Pancreas (tissue), 10 donors: Measurements from ENCODE around the gene LOC128125822.

Source experiments
- ATAC-seq, 4 donors: fragments of 200-7000 bp; cut with Tn5 transposase; one replicate each; pipeline versions ENCODE4 v1.8.0 to v1.9.1; 2020; ENCODE audit warnings: mild to moderate bottlenecking in 4 of 4, moderate library complexity in 4 of 4
- DNase-seq, 6 donors: peaks; one replicate each; pipeline ENCODE4 v3.0.0-alpha.2; 2020
- FAIRE-seq: peaks from 2 replicates; lab custom pipeline; 2012; peaks lifted over from hg19 to GRCh38; lab: Jason Lieb, UNC
- H3K27ac ChIP-seq, 4 donors: fragments of 200-600 bp; sonication (generic); 1 replicate in 3 of 4; 2 replicates in 1 of 4; pipeline versions ENCODE4 v1.5.0 to v1.8.0; 2020
- H3K27me3 ChIP-seq, 4 donors: fragments of 200-600 bp; one replicate each; pipeline ENCODE4 v1.8.0; 2021
- H3K36me3 ChIP-seq, 3 donors: fragments of 200-600 bp; sonication (generic) in 1 of 3; one replicate each; pipeline versions ENCODE4 v1.5.0 to v1.8.0; 2020 to 2021
- H3K4me1 ChIP-seq, 3 donors: fragments of 200-600 bp; one replicate each; pipeline ENCODE4 v1.8.0; 2021
- H3K4me3 ChIP-seq, 4 donors: fragments of 200-600 bp; sonication (generic) in 2 of 4; one replicate each; pipeline versions ENCODE4 v1.5.0 to v1.8.0; 2020 to 2021
- H3K9me3 ChIP-seq, 4 donors: fragments of 200-600 bp; one replicate each; pipeline ENCODE4 v1.8.0; 2021
- WGBS, 2 donors: extraction: QIAGEN DNeasy Blood & Tissue Kit; methylation state at CpG; one replicate each; pipeline ENCODE4 v1.1.7; 2013; 5-methylcytosine and 5-hydroxymethylcytosine counted together
- intact Hi-C, 3 donors: fragments of 100-400 bp; cut with DNase I; formaldehyde crosslinking; loops; one replicate each; pipeline versions ENCODE4 v1.11.1 to v1.14.2; 2022
- TF ChIP-seq, protein P1 (sequence below), 4 donors: fragments of 200-600 bp; sonication (generic) in 3 of 4; IDR thresholded peaks; one replicate each; pipeline versions ENCODE4 v1.5.0 to v1.8.0; 2021; ENCODE audit warnings: antibody characterized with exemption in 4 of 4
- donor health status: healthy with polysubstance abuse.
- donor health status: DM: no; HTN: no; CAD: no; lungs with moderate emphysema.
- donor health status: DM: no; HTN: no; CAD: no.
- donor health status: control.
- donor health status: control.
- donor health status: Bipolar disorder and iron deficiency.
- donor health status: DM: yes; HTN: yes; CAD: no.
- donor health status: DM: no; HTN: no; CAD: no.
- donor health status: DM: no; HTN: no; CAD: no.
- donor health status: DM: yes; HTN: yes; CAD: no.

Gene LOC128125822

GRCh38 chr6:63553208-63553607 is 19.1 kb upstream of the LOC128125822 start:
- intact Hi-C loops = no loop called here
- H3K9me3 ChIP-seq = no peaks in the 10 kb centered on the region
- no peak for ATAC-seq

GRCh38 chr6:63553900-63554299 is 18.4 kb upstream of the LOC128125822 start:
- Histone ChIP-seq H3K9me3 (no peaks in the 10 kb centered on the region), H3K36me3 (no peaks in the 10 kb centered on the region), H3K4me1 (no peaks in the 10 kb centered on the region), H3K4me3 (no peak overlapping the region), H3K27ac (no peak overlapping the region), H3K27me3 (no peaks in the 10 kb centered on the region)
- TF ChIP-seq, protein P1, sequence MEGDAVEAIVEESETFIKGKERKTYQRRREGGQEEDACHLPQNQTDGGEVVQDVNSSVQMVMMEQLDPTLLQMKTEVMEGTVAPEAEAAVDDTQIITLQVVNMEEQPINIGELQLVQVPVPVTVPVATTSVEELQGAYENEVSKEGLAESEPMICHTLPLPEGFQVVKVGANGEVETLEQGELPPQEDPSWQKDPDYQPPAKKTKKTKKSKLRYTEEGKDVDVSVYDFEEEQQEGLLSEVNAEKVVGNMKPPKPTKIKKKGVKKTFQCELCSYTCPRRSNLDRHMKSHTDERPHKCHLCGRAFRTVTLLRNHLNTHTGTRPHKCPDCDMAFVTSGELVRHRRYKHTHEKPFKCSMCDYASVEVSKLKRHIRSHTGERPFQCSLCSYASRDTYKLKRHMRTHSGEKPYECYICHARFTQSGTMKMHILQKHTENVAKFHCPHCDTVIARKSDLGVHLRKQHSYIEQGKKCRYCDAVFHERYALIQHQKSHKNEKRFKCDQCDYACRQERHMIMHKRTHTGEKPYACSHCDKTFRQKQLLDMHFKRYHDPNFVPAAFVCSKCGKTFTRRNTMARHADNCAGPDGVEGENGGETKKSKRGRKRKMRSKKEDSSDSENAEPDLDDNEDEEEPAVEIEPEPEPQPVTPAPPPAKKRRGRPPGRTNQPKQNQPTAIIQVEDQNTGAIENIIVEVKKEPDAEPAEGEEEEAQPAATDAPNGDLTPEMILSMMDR (IDR thresholded peaks at IDR 0.05) = no peak
- WGBS, 2 donors = 86 to 88% methylated on average over 1 of the region's 1 CpG
- DNase-seq (no peak), ATAC-seq (no peak), FAIRE-seq (no peak)
- intact Hi-C loops = no loop called here

More at GRCh38 chr6:63553208-63553607, 19.1 kb upstream of the LOC128125822 start:
- TF ChIP-seq, protein P1 (IDR thresholded peaks at IDR 0.05) = no peak
- Histone ChIP-seq H3K36me3 (no peaks in the 10 kb centered on the region), H3K4me1 (no peaks in the 10 kb centered on the region), H3K27ac (no peak overlapping the region), H3K27me3 (no peaks in the 10 kb centered on the region), H3K4me3 (no peak overlapping the region)
- FAIRE-seq = no peak
- 86 to 89% methylated on average over 3 of the region's 3 CpGs for WGBS, 2 donors
- no peak for DNase-seq

DNA sequence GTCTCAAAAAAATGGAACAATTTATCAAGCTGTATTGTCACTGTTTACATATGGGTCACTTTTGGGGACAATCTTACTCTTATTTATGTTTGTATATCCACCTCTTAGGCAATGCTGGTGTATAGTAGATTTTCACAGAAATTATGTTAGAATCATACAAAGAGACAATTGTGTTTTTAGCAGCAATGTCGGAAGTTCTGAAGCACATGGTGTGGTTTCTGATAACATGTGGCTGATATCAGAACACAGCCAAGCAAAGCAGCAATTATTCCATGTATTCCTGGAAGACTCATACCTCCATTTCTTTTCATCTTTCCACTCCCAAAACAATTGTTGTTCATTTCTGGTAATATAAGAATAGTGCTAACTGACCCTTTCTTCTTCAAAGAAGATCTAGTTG is 17.5 kb upstream of the LOC128125822 start:
- H3K27me3 ChIP-seq = no peaks in the 10 kb centered on the region
- FAIRE-seq (no peak), DNase-seq (no peak), ATAC-seq (no peak)
- 25 to 36% methylated on average over 1 of the region's 1 CpG for WGBS, 2 donors
- H3K4me3 ChIP-seq = no peak overlapping the region
- H3K4me1 ChIP-seq = no peaks in the 10 kb centered on the region
- TF ChIP-seq, protein P1 (IDR thresholded peaks at IDR 0.05) = no peak
- no peaks in the 10 kb centered on the region for H3K36me3 ChIP-seq
- intact Hi-C loops = no loop called here
- H3K27ac ChIP-seq = no peak overlapping the region
- H3K9me3 ChIP-seq = no peaks in the 10 kb centered on the region

DNA sequence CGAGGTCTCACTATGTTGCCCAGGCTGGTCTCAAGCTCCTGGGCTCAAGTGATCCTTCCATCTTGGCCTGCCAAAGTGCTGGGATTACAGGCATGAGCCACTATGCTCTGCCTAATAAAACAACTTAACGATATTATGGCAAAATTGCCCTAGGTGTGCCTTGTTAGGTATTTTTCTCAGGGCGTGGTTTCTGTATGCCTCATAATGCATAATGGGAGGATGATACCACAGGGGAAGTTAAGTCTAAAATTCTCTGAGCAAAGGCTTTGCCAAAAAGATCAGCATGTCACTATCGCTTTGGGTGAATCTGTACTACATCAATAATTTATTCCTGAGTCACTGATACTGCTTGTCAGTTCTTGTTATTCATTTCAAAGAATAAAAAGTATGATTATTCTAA is 15.9 kb upstream of the LOC128125822 start:
- WGBS, 2 donors = 86 to 92% methylated on average over 4 of the region's 4 CpGs
- no peak for FAIRE-seq
- H3K27ac ChIP-seq = no peak overlapping the region

GRCh38 chr6:63558278-63558677 is 14.0 kb upstream of the LOC128125822 start:
- ATAC-seq = no peak
- intact Hi-C loops = no loop called here
- Histone ChIP-seq H3K27me3 (no peaks in the 10 kb centered on the region), H3K4me1 (peaks cover 5 to 14% (median 13%) of the 10 kb centered on the region in 3 donors), H3K36me3 (no peaks in the 10 kb centered on the region), H3K9me3 (no peaks in the 10 kb centered on the region), H3K4me3 (no peak overlapping the region), H3K27ac (no peak overlapping the region)
- TF ChIP-seq, protein P1 (IDR thresholded peaks at IDR 0.05) = no peak
- DNase-seq = no peak
- FAIRE-seq = no peak

More for the DNA sequence above, 15.9 kb upstream of the LOC128125822 start:
- Histone ChIP-seq H3K4me3 (no peak overlapping the region), H3K27me3 (no peaks in the 10 kb centered on the region), H3K9me3 (no peaks in the 10 kb centered on the region), H3K36me3 (no peaks in the 10 kb centered on the region), H3K4me1 (peaks cover 4 to 11% (median 9%) of the 10 kb centered on the region in 3 donors)
- TF ChIP-seq, protein P1 (IDR thresholded peaks at IDR 0.05) = no peak
- no peak for DNase-seq
- ATAC-seq = no peak
- intact Hi-C loops = no loop called here
